WERI-Rb-1 (cell line): Measurements from ENCODE around the gene ROPN1B.
A peak's percentile ranks its signal among the peaks of the same experiment; 100 is the strongest.
"Not testable (repeated sequence)": the region's sequence is repeated elsewhere in the genome, so short reads cannot be mapped to it uniquely, and the experiment has no call there.

Experiments used
- DNase-seq: peaks from one replicate; pipeline ENCODE4 v3.0.0-alpha.2; 2020
- H3K27ac ChIP-seq: fragments of 250-450 bp; sonication (Bioruptor Pico); 2 replicates; pipeline ENCODE4 v1.5.1; 2020; ENCODE audit warnings: mild to moderate bottlenecking, moderate library complexity
- H3K27me3 ChIP-seq: fragments of 250-450 bp; sonication (Bioruptor Pico); 2 replicates; pipeline ENCODE4 v1.5.1; 2021; ENCODE audit warnings: mild to moderate bottlenecking, low read depth, moderate library complexity; ENCODE audit not compliant: insufficient read depth, severe bottlenecking
- H3K36me3 ChIP-seq: fragments of 250-450 bp; sonication (Bioruptor Pico); 2 replicates; pipeline ENCODE4 v1.5.1; 2020; ENCODE audit warnings: mild to moderate bottlenecking, moderate library complexity
- H3K4me3 ChIP-seq: 2 replicates; pipeline ENCODE4 v1.5.1; 2011; ENCODE audit warnings: low read depth, mild to moderate bottlenecking, control low read depth, low read length
- H3K9me3 ChIP-seq: fragments of 250-450 bp; sonication (Bioruptor Pico); 2 replicates; pipeline ENCODE4 v1.5.1; 2021; ENCODE audit warnings: mild to moderate bottlenecking, moderate library complexity; ENCODE audit not compliant: severe bottlenecking
- CTCF ChIP-seq: IDR thresholded peaks from 2 replicates; pipeline ENCODE4 v1.5.1; 2011; ENCODE audit warnings: low read depth, mild to moderate bottlenecking, control low read depth, inconsistent platforms, low read length

Gene ROPN1B

GRCh38 chr3:125968701-125969592 is at the start of gene ROPN1B:
Gene ROPN1B (plus strand): TSS chr3:125969178. CDS start chr3:125972055, 2,877 bp downstream.
- not testable (repeated sequence) for H3K27me3 ChIP-seq, H3K36me3 ChIP-seq, DNase-seq, H3K27ac ChIP-seq, H3K9me3 ChIP-seq, H3K4me3 ChIP-seq

GRCh38 chr3:125920191-125920590 is 48.8 kb upstream of the ROPN1B start:
- not testable (repeated sequence) for H3K27ac ChIP-seq

GRCh38 chr3:125920751-125921279 is 48.2 kb upstream of the ROPN1B start:
- H3K9me3 ChIP-seq, H3K36me3 ChIP-seq, DNase-seq, H3K4me3 ChIP-seq, H3K27ac ChIP-seq, H3K27me3 ChIP-seq: not testable (repeated sequence)

More at GRCh38 chr3:125920191-125920590, 48.8 kb upstream of the ROPN1B start:
- not testable (repeated sequence) for H3K9me3 ChIP-seq, DNase-seq, H3K4me3 ChIP-seq, H3K27me3 ChIP-seq, H3K36me3 ChIP-seq

- H3K4me3 ChIP-seq, H3K27me3 ChIP-seq, H3K9me3 ChIP-seq, H3K27ac ChIP-seq, H3K36me3 ChIP-seq: not testable (repeated sequence)
- peak; percentile 63 for DNase-seq
- peak; percentile 46; the same call in 1 of the 2 replicates for TF ChIP-seq CTCF
Measured at GRCh38 chr3:125921712-125922111, 47.3 kb upstream of the ROPN1B start.

GRCh38 chr3:125923324-125924115 is 45.5 kb upstream of the ROPN1B start:
- not testable (repeated sequence) for H3K9me3 ChIP-seq, DNase-seq, H3K4me3 ChIP-seq, H3K36me3 ChIP-seq, H3K27me3 ChIP-seq, H3K27ac ChIP-seq

- H3K27ac ChIP-seq, H3K4me3 ChIP-seq, H3K36me3 ChIP-seq, H3K27me3 ChIP-seq, DNase-seq, H3K9me3 ChIP-seq: not testable (repeated sequence)
Measured at GRCh38 chr3:125924276-125924675, 44.7 kb upstream of the ROPN1B start.

- not testable (repeated sequence) for H3K27ac ChIP-seq, H3K36me3 ChIP-seq, DNase-seq, H3K9me3 ChIP-seq, H3K27me3 ChIP-seq, H3K4me3 ChIP-seq
Measured at GRCh38 chr3:125925727-125926126, 43.3 kb upstream of the ROPN1B start.

GRCh38 chr3:125928771-125929545 is 40.0 kb upstream of the ROPN1B start:
- peak; percentile 84 for DNase-seq
- H3K27ac ChIP-seq = not testable (repeated sequence)

GRCh38 chr3:125929765-125930164 is 39.2 kb upstream of the ROPN1B start:
- DNase-seq, H3K27me3 ChIP-seq, H3K36me3 ChIP-seq, H3K9me3 ChIP-seq, H3K4me3 ChIP-seq, H3K27ac ChIP-seq: not testable (repeated sequence)

More at GRCh38 chr3:125928771-125929545, 40.0 kb upstream of the ROPN1B start:
- not testable (repeated sequence) for H3K4me3 ChIP-seq, H3K27me3 ChIP-seq, H3K9me3 ChIP-seq, H3K36me3 ChIP-seq
- peak; percentile 62 for TF ChIP-seq CTCF

- H3K4me3 ChIP-seq, DNase-seq, H3K9me3 ChIP-seq, H3K27ac ChIP-seq, H3K36me3 ChIP-seq, H3K27me3 ChIP-seq: not testable (repeated sequence)
Measured at GRCh38 chr3:125931355-125931880, 37.6 kb upstream of the ROPN1B start.

GRCh38 chr3:125933397-125934173 is 35.4 kb upstream of the ROPN1B start:
- not testable (repeated sequence) for H3K36me3 ChIP-seq, H3K27ac ChIP-seq, H3K4me3 ChIP-seq, H3K9me3 ChIP-seq, H3K27me3 ChIP-seq, DNase-seq
